ENCODE results near the gene NOX3. TPM values are rescaled to one million over a fixed set of nuclear protein-coding genes. Genes with fewer than 3 reads are reported as not detected.
A peak's percentile ranks its signal among the peaks of the same experiment; 100 is the strongest.
"Not testable (repeated sequence)": the region's sequence is repeated elsewhere in the genome, so short reads cannot be mapped to it uniquely, and the experiment has no call there.

The NOX3 gene
- total RNA-seq, 1 donor = not detected

GRCh38 chr6:155470979-155471616 is 15.5 kb upstream of the NOX3 start:
- not testable (repeated sequence) for DNase-seq (ENCODE audit: low read depth in 2 of 3, low spot score in 2 of 3)

GRCh38 chr6:155468543-155468942 is 12.9 kb upstream of the NOX3 start:
- DNase-seq (ENCODE audit: low read depth in 2 of 3, low spot score in 2 of 3) = not testable (repeated sequence)

GRCh38 chr6:155466539-155466938 is 10.9 kb upstream of the NOX3 start:
- DNase-seq (ENCODE audit: low read depth in 2 of 3, low spot score in 2 of 3) = no peak

- no peak for DNase-seq (ENCODE audit: low read depth in 2 of 3, low spot score in 2 of 3)
Measured at GRCh38 chr6:155461556-155461955, 5.9 kb upstream of the NOX3 start.

GRCh38 chr6:155454471-155454870 is 1.2 kb downstream of the NOX3 start:
- DNase-seq (ENCODE audit: low read depth in 2 of 3, low spot score in 2 of 3) = peak in 1 of 3 donors; percentile 44

DNA sequence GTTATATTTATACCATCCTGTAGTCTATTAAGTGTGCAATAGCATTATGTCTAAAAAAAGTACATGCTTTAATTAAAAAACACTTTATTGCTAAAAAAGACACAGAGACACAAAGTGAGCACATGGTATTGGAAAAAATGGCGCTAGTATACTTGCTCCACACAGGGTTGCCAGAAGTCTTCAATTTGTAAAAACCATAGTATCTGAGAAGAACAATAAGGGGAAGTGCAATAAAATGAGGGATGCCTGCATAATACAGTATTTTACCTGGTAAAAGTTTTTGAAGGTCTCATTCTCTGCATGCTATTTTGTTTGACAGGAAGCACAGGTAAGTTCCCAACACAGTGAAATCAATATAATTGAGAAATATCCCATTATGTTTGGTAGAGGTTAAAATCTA is 1.6 kb downstream of the NOX3 start:
- DNase-seq (ENCODE audit: low read depth in 2 of 3, low spot score in 2 of 3) = no peak

- DNase-seq (ENCODE audit: low read depth in 2 of 3, low spot score in 2 of 3) = no peak
Measured at GRCh38 chr6:155452576-155452975, 3.1 kb downstream of the NOX3 start.

- DNase-seq (ENCODE audit: low read depth in 2 of 3, low spot score in 2 of 3) = not testable (repeated sequence)
Measured at GRCh38 chr6:155451530-155451929, 4.1 kb downstream of the NOX3 start.

DNA sequence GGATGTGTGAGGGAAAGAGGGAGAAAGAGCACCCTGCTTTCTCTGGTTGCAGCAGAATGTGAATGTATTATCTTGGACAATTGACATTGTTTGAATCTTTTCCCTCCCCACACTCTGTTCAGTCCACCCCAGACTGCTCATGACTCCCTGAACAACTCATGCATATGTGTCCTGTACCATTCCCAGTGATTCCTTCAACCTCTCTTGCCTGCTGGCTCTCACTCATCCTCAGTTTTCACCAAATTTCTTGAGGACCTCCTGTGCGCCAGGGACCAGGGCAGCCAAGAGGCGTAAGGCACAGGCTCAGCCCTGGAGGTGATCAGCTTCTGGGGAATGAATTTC is 5.4 kb downstream of the NOX3 start:
- DNase-seq (ENCODE audit: low read depth in 2 of 3, low spot score in 2 of 3) = no peak

- DNase-seq (ENCODE audit: low read depth in 2 of 3, low spot score in 2 of 3) = peak in 2 of 3 donors; percentile 32 to 62
Measured at GRCh38 chr6:155449450-155450239, 6.0 kb downstream of the NOX3 start.

DNA sequence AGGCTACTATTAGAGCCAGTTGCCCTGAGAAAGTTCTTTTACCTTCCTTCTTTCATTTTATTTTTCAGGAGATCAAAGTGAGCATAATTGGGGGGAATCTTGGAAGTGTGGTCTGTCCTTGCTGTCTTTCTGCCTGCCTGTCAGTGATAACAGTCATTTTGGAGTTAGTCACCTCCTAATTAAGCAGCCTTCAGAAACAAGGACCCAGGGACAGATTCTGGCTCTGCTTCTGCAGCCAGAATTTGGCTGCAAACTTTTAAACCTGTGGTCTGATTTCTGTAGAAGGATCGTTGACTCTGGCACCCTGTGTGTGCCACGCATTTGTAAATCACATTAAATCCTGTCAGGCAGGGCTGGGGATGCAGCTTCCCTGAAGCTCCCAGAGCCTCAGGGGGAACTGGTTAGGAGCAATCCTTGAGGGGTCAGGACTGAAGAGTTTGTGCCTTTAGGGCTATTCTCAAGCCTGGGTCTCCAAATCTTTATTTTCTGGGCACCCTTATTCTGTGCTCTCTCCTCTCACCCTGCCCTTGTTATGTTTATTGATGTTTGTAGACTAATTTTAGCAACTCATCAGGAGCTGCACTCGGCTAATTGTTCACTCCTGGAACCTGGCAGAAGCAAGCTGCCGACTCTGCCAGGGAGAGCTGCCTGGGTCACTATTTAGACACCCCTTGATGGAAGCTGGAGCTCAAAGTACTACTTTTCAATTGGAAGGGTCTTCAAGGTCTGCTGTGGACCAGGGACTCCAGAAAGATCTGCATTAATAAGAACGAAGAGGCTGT is 6.8 kb downstream of the NOX3 start:
- no peak for DNase-seq (ENCODE audit: low read depth in 2 of 3, low spot score in 2 of 3)

DNA sequence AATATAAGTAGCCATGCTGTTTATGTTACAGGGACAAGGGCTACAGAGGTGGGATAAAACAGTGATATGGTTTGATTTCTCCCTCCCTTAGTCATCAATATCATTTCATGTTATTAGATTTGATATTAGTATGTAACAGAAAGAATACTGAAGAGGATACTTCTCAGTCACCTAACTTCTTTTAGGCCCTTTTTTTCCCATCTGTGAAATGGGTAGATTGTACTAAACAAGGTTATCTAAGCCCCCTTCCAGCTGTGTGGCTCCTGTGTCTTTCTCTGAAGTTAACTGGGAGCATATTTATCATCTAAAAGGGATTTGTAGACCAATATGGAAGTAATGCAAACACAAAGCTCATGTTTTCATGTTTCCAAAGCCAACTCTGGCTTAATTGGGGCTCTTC is 7.7 kb downstream of the NOX3 start:
- DNase-seq (ENCODE audit: low read depth in 2 of 3, low spot score in 2 of 3) = no peak

- DNase-seq (ENCODE audit: low read depth in 2 of 3, low spot score in 2 of 3) = no peak
Measured at GRCh38 chr6:155444952-155445903, 10.4 kb downstream of the NOX3 start.

GRCh38 chr6:155444120-155444917 is 11.3 kb downstream of the NOX3 start:
- DNase-seq (ENCODE audit: low read depth in 2 of 3, low spot score in 2 of 3) = no peak

GRCh38 chr6:155443168-155443567 is 12.5 kb downstream of the NOX3 start:
- DNase-seq (ENCODE audit: low read depth in 2 of 3, low spot score in 2 of 3) = no peak

GRCh38 chr6:155442562-155442961 is 13.1 kb downstream of the NOX3 start:
- no peak for DNase-seq (ENCODE audit: low read depth in 2 of 3, low spot score in 2 of 3)

GRCh38 chr6:155441112-155441465 is 14.6 kb downstream of the NOX3 start:
- no peak for DNase-seq (ENCODE audit: low read depth in 2 of 3, low spot score in 2 of 3)

DNA sequence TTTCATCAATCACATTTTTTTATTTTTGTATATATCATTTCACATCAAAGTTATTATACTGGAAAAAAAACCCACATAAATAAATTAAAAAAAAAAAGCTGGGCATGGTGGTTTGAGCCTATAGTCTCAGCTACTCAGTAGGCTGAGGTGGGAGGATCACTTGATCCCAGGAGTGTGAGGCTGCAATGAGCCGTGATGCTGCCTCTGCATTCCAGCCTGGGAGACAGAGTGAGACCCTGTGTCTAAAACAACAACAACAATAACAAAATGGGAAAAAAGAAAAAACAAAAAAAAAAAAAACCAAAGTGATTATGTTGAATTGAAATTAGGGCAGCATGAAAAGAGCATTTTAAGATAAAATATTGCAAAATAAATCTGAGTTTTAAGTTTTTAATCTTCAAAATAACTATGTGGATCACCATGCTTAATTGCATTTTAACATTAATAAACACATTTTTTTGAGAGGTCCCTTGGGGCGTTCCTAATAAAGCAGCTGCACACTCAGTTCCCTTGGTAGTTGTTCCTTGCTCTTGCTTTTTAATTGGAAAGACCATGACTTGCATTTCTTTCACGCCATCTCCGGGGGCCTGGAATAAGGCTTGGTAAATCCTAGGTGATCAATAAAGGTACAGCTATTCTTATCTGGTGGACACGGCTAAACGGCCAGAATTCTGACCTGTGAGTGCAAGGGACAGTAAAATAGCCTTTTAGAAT is 15.1 kb downstream of the NOX3 start:
- no peak for DNase-seq (ENCODE audit: low read depth in 2 of 3, low spot score in 2 of 3)

DNA sequence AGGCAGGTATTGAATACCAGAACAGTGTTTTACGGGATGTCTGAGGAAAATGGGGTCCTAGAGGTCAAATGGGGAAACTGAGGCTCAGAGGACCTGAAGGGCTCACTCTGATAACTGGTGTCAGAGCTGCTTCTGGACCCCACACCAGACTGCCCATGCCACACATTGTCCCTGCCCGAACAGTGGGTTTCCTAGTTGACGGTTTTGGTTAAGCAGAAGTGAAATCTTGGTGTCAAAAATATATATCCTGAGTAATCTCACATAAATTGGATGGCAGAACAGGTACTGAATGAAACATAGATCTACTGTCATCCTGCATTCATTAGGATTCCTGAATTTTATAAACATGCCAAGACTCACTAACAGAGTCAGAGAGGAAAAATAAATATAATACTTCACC is 16.3 kb downstream of the NOX3 start:
- no peak for DNase-seq (ENCODE audit: low read depth in 2 of 3, low spot score in 2 of 3)

Data from hematopoietic multipotent progenitor cell (in vitro differentiated cells).